Neural progenitor cell (in vitro differentiated cells): ENCODE data around the gene MEGF6. TPM values are rescaled to one million over a fixed set of nuclear protein-coding genes. Genes with fewer than 3 reads are reported as not detected.

Experiments used
- DNase-seq: peaks from one replicate; pipeline ENCODE4 v3.0.0-alpha.2; 2016; ENCODE audit warnings: low spot score
- H2AFZ ChIP-seq: fragments of 200-600 bp; sonication (generic); replicated peaks from 2 replicates; pipeline ENCODE4 v1.6.1; 2016; ENCODE audit warnings: antibody characterized with exemption
- H3F3A ChIP-seq: fragments of 200-600 bp; sonication (generic); 2 replicates; pipeline ENCODE4 v1.6.1; 2016; ENCODE audit warnings: antibody characterized with exemption, low read depth
- H3K27ac ChIP-seq: fragments of 200-600 bp; sonication (generic); 2 replicates; pipeline ENCODE4 v1.5.1; 2016; ENCODE audit warnings: mild to moderate bottlenecking
- H3K27me3 ChIP-seq: fragments of 200-600 bp; sonication (generic); 2 replicates; pipeline ENCODE4 v1.6.1; 2016; ENCODE audit warnings: mild to moderate bottlenecking, moderate library complexity
- H3K36me3 ChIP-seq: fragments of 200-600 bp; sonication (generic); 2 replicates; pipeline ENCODE4 v1.5.1; 2016
- H3K4me1 ChIP-seq: fragments of 200-600 bp; sonication (generic); 2 replicates; pipeline ENCODE4 v1.6.1; 2016; ENCODE audit warnings: mixed run types
- H3K4me2 ChIP-seq: fragments of 200-600 bp; sonication (generic); 2 replicates; pipeline ENCODE4 v1.6.1; 2016
- H3K4me3 ChIP-seq: fragments of 200-600 bp; sonication (generic); 2 replicates; pipeline ENCODE4 v1.5.1; 2016
- H3K79me2 ChIP-seq: fragments of 200-600 bp; sonication (generic); 2 replicates; pipeline ENCODE4 v1.6.1; 2016; ENCODE audit warnings: low read depth
- H3K9ac ChIP-seq: fragments of 200-600 bp; sonication (generic); 2 replicates; pipeline ENCODE4 v1.6.1; 2016
- H3K9me3 ChIP-seq: fragments of 200-600 bp; sonication (generic); 2 replicates; pipeline ENCODE4 v1.5.1; 2016; ENCODE audit warnings: low read depth
- H4K20me1 ChIP-seq: fragments of 200-600 bp; sonication (generic); 2 replicates; pipeline ENCODE4 v1.6.1; 2016; ENCODE audit warnings: low read depth
- H3K27ac Mint-ChIP-seq: 3 replicates; pipeline ENCODE4 v1.8.0; 2021; ENCODE audit warnings: mixed read lengths
- H3K27me3 Mint-ChIP-seq: 2 replicates; pipeline ENCODE4 v1.8.0; 2022; ENCODE audit warnings: low read depth, mild to moderate bottlenecking, inconsistent platforms, moderate library complexity, mixed read lengths; ENCODE audit not compliant: insufficient read depth
- H3K36me3 Mint-ChIP-seq: 3 replicates; pipeline ENCODE4 v1.8.0; 2021; ENCODE audit warnings: mixed read lengths
- H3K4me1 Mint-ChIP-seq: 3 replicates; pipeline ENCODE4 v1.8.0; 2021; ENCODE audit warnings: mixed read lengths
- H3K4me3 Mint-ChIP-seq: 3 replicates; pipeline ENCODE4 v1.8.0; 2021; ENCODE audit warnings: mild to moderate bottlenecking, moderate library complexity, mixed read lengths
- H3K9me3 Mint-ChIP-seq: 3 replicates; pipeline ENCODE4 v1.8.0; 2020; ENCODE audit warnings: mixed read lengths
- CTCF ChIP-seq: fragments of 200-600 bp; sonication (generic); IDR thresholded peaks from 2 replicates; pipeline ENCODE4 v1.5.1; 2017; ENCODE audit warnings: antibody characterized with exemption, mild to moderate bottlenecking
- EZH2 ChIP-seq: fragments of 200-600 bp; sonication (generic); IDR thresholded peaks from 2 replicates; pipeline ENCODE4 v1.6.1; 2017; ENCODE audit warnings: antibody characterized with exemption, mild to moderate bottlenecking, moderate library complexity
- EZH2phosphoT487 ChIP-seq: fragments of 200-600 bp; sonication (generic); IDR thresholded peaks from 2 replicates; pipeline ENCODE4 v1.6.1; 2017; ENCODE audit warnings: antibody characterized with exemption
- total RNA-seq: library from RNA; depleted of rRNA; stranded (reverse); fragments of >200 nt; gene quantifications from 2 replicates; pipeline ENCODE4 v1.2.3, GENCODE V29; 2015; ENCODE audit warnings: low replicate concordance

MEGF6 gene
- total RNA-seq, 1 donor from 2014 or later = 1.7 TPM

DNA sequence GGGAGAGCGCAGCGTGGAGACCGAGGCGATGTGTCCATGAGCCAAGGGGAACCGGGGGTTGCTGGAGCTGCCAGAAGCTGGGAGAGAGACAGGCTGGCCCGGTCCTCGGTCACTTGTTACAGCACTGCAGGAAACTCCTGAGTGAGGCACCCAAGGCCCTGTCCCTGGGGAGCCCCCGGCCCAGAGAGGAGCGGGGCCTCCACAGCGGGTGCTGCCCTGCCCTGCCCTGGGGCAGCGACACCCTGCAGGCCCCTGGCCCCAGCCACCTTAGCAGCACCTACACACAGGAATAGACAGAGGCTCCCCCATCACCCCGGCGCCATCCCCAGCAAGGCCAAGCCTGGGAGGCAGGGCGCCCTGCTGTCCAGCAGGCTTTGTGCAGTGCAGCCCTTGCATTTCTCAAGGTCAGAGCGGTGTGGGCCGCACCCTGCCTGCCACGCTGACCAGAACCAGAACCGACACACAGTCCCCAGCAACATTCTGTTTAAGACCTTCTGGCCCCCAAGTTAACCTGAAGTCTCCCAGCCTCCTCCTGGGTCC, 6.6 kb upstream of the MEGF6 start:
- Histone ChIP-seq H2AFZ (no peak overlapping the region), H3K9ac (no peak overlapping the region), H3K27ac (no peak overlapping the region), H3K4me1 (peaks cover 9% of the 10 kb centered on the region), H3K27me3 (peaks cover 18% of the 10 kb centered on the region), H3F3A (peaks cover 9% of the 10 kb centered on the region), H3K9me3 (no peaks in the 10 kb centered on the region), H3K36me3 (no peaks in the 10 kb centered on the region), H3K4me3 (no peak overlapping the region), H3K4me2 (no peak overlapping the region), H3K79me2 (no peaks in the 10 kb centered on the region), H4K20me1 (peaks cover 10% of the 10 kb centered on the region)
- no peak for TF ChIP-seq EZH2
- no peak for TF ChIP-seq CTCF
- TF ChIP-seq EZH2phosphoT487 = no peak
- Mint-ChIP-seq H3K36me3 (no peaks in the 10 kb centered on the region), H3K9me3 (no peaks in the 10 kb centered on the region), H3K4me3 (no peak overlapping the region), H3K27me3 (peaks cover 10% of the 10 kb centered on the region), H3K27ac (peak overlapping the region; percentile 87), H3K4me1 (peaks cover 37% of the 10 kb centered on the region)
- DNase-seq = no peak

- peaks cover 15% of the 10 kb centered on the region for H4K20me1 ChIP-seq
- H3K79me2 ChIP-seq = no peaks in the 10 kb centered on the region
- no peak overlapping the region for H3K4me3 ChIP-seq
- no peak overlapping the region for H3K9ac ChIP-seq
- H3F3A ChIP-seq = peaks cover 9% of the 10 kb centered on the region
- peaks cover 29% of the 10 kb centered on the region for H3K27me3 ChIP-seq
- H2AFZ ChIP-seq = no peak overlapping the region
- TF ChIP-seq EZH2phosphoT487 (no peak), CTCF (no peak), EZH2 (no peak)
- no peaks in the 10 kb centered on the region for H3K9me3 ChIP-seq
- no peaks in the 10 kb centered on the region for H3K9me3 Mint-ChIP-seq
- H3K27me3 Mint-ChIP-seq = peaks cover 10% of the 10 kb centered on the region
- peaks cover 13% of the 10 kb centered on the region for H3K4me1 ChIP-seq
- DNase-seq = no peak
- H3K27ac ChIP-seq = no peak overlapping the region
- no peaks in the 10 kb centered on the region for H3K36me3 ChIP-seq
- H3K4me2 ChIP-seq = no peak overlapping the region
- H3K36me3 Mint-ChIP-seq = no peaks in the 10 kb centered on the region
- H3K27ac Mint-ChIP-seq = no peak overlapping the region
- no peak overlapping the region for H3K4me3 Mint-ChIP-seq
- H3K4me1 Mint-ChIP-seq = peaks cover 42% of the 10 kb centered on the region
These were observed 5.6 kb upstream of the MEGF6 start for GRCh38 chr1:3616861-3617260.

GRCh38 chr1:3614755-3615742, 3.7 kb upstream of the MEGF6 start:
- Histone ChIP-seq H2AFZ (no peak overlapping the region), H3K79me2 (peaks cover 6% of the 10 kb centered on the region), H3K4me3 (no peak overlapping the region), H3K4me1 (peaks cover 25% of the 10 kb centered on the region), H3K27ac (no peak overlapping the region), H3F3A (peaks cover 13% of the 10 kb centered on the region), H3K36me3 (no peaks in the 10 kb centered on the region), H3K9ac (no peak overlapping the region), H3K9me3 (no peaks in the 10 kb centered on the region), H4K20me1 (peaks cover 22% of the 10 kb centered on the region), H3K27me3 (peaks cover 23% of the 10 kb centered on the region), H3K4me2 (no peak overlapping the region)
- Mint-ChIP-seq H3K27ac (no peak overlapping the region), H3K9me3 (no peaks in the 10 kb centered on the region), H3K36me3 (no peaks in the 10 kb centered on the region), H3K4me3 (peak overlapping the region; percentile 50), H3K4me1 (peaks cover 49% of the 10 kb centered on the region), H3K27me3 (peaks cover 10% of the 10 kb centered on the region)
- TF ChIP-seq CTCF = peak; percentile 81
- TF ChIP-seq EZH2phosphoT487 = no peak
- no peak for TF ChIP-seq EZH2
- DNase-seq = peak; percentile 70
